ENCODE results near the gene VRTN.

The VRTN gene

DNA sequence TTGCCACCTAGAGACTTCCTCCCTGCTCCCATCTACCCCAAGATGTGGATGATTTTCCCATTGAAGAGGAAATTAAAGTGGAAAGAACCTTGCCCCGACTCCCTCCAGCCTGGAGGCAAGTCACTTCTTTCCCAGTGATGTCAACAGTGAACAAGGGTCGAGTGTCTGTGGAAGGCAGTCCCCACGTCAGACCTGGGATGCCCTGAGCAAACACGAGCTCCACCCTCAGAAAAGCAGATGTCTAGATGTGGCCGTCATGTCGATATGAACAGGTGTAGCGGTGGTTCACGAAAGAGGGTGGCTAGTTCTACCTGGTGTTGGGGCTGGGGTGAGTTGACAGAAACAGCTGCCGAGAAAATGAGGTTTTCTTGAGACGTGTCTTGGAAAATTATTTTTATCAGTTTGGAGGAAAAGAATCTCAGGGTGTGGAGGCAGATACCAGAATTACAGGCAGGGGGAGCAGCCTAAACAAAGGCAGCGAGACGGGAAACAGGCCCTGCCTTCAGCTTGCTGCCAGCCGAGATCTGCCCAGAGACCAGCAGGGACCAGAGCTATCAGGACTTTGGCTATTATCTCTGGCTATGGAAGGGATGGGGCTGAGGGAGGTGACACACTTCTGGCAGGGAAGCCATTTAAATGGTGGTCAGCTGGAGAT, 51.9 kb downstream of the VRTN start:
- no peak for FAIRE-seq

DNA sequence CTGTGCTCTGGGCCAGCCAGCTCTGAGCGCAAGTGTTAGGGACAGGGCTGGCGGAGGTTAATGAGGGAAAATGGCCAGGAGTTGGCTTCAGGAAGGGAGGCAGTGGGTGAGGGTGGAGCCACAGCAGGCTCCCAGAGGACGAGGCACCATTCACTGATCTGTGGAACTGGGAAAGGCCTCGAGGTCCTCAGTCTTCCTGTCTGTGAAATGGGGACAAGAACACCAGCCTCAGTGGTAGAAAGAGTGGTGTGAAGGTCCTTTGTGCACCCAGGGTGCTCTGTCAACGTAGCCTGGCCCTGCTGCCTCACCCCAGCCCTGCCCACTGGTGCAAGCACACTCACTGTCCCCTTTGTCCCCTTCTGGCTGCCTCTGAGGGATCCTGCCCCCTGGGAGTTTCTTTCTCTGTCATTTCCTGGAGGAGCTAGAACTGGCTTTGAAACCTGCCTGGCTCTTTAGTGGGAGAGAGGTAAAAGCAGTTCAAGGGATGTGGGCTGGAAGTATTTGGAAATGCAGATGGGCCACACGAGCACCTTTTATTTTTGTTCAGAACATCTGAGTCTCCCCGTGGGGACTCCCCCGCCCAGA, 52.7 kb downstream of the VRTN start:
- no peak for FAIRE-seq

DNA sequence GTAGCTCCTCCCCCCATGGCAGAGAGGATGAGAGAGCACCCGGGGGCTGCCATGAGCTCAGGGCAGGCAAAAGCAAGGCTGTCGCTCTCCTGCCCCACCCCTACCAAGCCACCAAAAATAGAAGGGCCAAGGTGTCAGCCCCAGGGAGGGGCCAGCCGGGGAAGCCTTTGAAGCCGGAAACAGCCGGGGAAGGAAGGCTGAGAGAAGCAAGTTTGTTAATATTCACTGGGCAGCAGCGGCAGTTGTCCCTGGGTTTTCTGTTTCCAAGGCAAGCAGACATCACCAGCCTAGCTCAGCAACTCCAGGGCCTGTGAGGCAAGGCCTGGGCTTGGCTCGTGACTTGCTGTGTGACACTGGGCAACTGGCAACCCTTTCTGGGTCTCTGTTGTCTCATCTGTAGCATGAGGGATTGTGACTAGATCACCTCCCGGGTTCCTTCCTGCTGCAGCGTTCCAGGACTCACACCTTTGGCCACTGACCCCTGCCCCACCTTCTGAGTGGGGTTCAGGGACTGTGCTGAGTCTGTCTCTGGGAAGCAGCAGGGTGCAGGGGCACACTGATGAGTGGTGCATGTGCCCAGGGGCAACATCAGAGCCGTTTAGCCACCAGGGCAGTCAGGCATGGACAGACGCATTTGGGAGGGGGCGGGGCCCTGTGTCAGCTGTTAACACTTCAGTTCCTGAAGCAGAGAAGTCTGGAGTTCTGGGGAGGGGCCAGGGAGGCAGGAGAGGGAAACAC, 53.4 kb downstream of the VRTN start:
- no peak for FAIRE-seq

DNA sequence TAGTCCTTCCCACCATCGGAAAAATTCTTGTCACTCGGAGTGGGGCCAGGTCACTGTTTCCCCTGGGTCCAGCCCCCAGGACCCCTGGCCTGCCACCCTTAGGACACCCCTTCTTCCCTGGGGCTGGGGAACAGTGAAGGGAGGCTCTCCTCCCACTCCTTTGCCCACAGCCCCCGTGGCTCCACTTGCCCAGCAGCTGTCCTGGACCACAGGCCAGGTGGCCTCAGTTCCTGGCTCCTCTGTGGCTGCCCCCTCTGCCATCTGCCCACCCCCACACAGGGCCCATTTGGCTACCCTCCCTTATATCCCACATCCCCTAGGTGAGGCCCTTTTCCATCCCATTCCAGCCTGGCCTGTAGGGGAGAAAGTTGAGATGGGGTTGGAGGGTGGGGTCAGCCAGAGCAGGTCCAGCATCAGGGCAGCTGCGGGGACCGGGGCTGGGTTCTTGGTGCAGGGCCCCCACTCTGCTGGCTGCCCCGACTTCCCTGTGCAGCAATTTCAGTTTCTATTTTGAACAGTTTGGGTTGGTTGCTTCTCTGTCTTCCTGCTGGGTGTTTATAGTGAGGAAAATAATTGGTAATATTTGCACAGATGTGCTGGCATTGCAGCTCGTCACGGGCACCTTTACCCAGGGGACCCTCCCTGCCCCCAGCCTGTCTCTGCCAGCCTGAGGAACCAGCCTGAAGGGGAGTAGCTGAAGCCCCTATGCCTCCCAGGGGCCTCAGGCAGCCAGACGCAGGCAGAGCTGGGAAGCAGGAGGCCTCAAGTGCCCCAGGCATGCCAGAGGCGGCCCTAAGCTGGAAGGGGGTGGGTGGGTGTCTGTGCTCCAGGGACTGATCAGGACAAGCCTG, 54.4 kb downstream of the VRTN start:
- no peak for FAIRE-seq

DNA sequence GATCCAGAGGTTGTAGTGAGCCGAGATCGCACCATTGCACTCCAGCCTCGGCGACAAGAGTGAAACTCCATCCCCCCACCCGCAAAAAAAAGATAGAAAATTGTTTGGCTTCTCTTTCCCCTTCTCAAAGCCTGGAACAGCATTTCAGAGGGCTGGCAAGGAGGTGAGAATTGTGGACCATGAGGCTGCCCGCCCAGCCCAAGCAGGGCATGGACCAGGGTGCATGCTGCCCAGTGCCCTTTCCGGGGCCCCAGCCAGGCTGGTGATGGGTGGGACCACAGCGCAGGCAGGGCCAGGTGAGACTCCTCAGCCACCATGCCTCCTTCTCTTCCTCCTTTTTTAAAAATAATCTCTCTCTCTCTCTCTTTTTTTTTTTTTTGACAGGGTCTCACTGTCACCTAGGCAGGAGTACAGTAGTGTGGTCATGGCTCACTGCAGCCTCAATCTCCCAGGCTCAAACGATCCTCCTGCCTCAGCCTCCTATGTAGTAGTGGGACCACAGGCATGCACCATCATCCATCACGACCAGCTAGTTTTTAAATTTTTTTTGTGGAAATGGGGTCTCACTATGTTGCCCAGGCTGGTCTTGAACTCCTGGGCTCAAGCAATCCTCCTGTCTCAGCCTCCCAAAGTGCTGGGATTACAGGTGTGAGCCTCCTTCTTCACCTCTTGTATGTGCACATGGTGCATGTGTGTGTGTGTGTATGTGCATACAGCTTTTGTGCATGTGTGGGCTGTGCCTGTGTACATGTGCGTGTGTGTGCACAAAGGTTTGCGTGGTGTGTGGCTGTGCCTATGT, 55.5 kb downstream of the VRTN start:
- no peak for FAIRE-seq

DNA sequence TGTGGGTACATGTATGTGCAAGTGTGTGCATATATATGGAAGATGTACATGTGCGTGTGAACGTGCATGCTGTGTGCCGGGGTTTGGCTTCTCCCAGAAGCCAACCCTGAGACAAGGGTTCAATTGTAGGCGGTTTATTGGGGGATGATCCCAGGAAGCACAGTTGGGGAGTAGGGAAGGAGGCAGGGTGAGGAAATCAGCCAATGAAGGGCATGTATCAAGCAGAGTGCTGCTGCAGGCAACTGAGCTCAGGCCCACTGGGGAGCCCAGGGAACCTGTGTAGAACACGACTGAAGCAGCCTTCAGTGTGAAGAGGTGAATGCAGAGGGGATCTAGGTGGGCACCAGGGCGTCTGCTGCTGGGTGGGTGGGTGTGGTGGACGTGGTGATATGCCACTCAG, 56.2 kb downstream of the VRTN start:
- FAIRE-seq = no peak

DNA sequence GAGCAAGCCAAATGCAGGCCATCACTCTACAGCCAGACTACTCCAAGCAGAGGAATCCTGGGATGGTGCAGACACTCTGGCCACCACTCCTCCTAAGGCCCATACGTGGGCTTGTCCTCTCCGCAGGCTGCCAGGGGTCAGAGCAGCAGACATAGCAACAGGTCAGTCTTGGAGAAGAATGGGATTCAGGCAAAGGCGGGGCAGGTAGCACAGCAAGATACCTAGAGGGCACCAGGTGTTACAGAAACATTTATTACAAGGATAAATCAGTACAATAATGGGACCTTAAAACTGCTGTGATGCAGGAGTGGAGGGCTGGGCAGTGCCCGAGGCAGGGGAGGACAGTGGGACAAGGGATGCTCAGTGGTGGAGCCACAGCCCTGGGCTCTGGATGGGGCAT, 57.4 kb downstream of the VRTN start:
- no peak for FAIRE-seq

DNA sequence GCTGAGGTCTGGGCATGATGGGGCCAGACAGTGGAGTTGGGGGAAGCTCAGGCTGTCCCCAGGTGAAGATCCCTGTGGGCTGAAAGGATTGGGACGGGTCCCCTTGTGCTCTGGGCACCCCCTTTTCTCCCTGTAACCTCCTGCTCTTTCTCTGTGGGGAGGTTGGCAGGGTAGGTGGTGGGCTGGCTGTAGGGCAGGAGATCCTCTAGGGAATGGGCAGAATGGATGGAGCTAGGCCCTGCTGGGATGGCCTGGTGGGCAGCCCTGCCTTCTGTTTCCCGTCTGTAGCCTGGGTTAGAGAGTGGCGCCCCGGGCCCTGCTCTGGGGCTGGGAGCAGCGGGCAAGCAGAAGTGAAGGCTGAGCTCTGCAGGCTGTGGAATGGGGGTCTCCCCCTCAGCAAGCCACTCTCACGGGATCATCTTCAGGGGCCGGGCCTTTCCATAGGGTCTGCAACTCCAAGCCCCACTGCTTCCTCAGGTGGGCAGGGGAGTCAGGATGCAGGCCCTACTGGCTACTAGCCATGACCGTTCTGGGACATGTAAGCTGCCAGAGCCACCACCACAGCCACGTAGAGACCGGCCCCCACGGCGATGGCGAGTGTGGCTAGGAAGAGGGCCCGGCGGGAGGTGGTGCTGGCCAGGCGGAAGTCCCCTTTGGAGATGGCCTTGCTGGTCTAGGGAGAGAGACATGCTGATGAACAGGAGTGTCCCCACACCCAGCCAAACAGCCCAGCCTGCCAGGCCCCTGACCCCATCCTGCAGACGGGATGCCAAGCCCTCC, 58.9 kb downstream of the VRTN start:
- FAIRE-seq = no peak

DNA sequence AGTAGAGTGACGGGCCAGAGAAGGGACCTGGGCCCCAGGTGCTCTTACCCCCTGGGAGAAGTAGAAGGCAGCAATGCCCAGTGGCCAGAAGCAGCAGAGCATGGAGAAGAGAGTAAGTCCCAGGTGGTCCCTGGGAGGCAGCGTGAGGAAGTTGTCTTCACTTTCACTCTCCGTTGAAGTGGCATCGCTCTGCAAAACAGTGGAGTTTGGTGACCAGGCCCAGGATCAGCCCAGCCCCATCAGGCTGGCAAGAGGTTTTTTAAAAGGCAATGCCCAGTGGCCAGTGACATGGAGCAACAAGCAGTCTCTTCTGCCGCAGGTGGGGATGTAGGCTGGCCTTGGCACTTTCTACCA, 59.5 kb downstream of the VRTN start:
- no peak for FAIRE-seq

DNA sequence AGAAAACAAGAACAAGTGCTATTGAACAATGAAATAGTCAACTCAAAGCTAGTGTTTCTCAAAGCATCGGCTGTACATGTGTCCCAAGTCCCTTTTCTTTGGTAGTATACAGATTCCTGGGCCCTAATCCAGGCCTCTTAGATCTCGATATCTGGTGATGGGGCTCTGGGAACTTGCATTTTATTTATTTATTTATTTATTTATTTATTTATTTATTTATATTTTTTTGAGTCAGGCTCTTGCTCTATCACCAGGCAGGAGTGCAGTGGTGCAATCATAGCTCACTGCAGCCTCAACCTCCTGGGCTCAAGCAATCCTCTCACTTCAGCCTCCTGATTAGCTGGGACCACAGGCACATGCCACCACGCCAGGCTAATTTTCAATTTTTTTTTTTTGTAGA, 60.6 kb downstream of the VRTN start:
- no peak for FAIRE-seq

DNA sequence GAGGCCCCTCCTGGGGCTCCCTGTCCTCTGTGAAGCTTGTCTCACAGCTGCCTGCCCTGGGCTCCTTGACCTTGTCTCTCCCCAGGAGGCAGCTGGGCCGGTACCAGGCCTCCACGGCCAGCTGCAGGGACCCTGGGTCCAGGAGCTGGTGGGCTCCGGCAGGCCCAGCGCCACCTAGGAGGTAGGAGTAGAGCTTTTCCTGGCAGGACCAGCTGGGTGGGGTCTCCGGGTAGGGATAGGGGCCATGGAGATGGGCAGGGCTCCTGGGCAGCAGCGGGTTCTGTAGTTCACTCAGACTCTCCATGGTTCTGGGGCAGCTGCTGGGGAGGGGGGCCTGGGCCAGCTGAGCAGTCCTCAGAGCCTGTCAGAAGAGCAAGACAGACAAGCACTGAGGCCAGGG, 61.2 kb downstream of the VRTN start:
- no peak for FAIRE-seq

Measured in colon (tissue), 2 donors.